Suppressor macrophage treated with lipopolysaccharide for 1 hour (primary cell): ENCODE data around the gene CPLANE2.
A peak's percentile ranks its signal among the peaks of the same experiment; 100 is the strongest.
"Not testable (repeated sequence)": the region's sequence is repeated elsewhere in the genome, so short reads cannot be mapped to it uniquely, and the experiment has no call there.

ENCODE experiments used
- DNase-seq, 3 donors: peaks; one replicate each; pipeline ENCODE4 v3.0.0-alpha.2; 2020 to 2022

CPLANE2 gene

DNA sequence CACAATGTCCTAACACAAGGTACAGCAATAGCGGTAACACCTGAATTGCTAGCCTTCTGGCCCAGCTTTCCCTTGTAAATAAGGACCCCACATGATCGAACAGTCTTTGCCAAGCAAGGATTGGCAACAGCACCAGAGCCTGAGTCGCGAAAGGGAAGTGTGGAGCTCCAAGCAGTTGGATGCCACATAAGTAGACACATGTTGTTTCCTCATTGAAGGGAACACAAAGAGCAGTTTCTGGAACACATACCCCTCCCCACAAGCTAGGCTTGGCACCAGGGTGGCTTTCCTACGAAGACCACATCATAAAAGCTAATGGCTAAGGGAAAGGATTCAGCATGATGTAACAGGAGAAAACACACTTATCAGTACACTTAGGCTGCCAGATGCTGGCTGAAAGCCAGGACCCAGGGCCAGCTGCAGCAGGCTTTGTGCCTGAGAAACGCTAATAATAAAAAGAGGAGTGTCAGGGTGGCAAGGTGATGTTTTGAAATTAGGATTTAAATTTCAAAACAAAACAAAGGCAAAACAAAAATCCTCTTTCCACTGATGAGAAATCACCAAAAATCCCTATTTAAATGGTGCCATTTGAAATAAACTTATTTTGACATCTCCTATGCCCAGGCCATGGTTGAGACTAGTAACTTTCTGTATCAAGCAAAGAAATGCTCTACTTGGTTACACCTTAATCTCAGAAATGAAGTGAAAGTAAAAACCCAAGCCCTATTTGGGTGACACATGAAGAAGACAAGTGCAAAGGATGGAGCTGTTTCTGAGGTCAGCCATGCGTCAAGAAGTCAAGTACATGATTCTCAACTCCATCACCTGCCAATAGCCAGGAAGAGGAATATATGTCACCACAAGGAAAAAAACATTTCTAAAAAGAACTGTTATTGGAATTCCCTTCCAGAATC lies 11.9 kb upstream of the CPLANE2 start:
- DNase-seq, result peak in 1 of 3 donors; percentile 20

- DNase-seq, result no peak
Observed at GRCh38 chr1:16248007-16248436, 11.0 kb upstream of the CPLANE2 start.

- no peak for DNase-seq
Observed at GRCh38 chr1:16247441-16247840, 10.5 kb upstream of the CPLANE2 start.

DNA sequence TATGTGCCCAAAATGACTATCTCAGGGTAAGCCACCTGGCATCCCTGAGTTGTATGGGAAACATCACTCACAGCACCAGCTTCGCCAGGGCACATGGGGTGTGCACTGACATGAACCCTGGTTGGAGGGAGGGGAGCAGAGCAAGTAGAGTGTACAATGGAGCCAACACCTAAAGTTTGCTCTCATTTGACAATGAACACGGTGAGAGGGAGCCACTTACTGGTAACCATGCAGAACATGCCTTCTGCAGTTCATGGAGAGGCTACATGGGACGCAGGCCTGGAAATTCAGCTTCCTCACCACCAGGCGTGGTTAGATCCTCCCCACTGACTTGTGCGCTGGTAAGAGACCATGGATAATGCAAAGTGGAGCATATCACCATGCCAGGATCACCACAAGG lies 10.0 kb upstream of the CPLANE2 start:
- DNase-seq, result no peak

- DNase-seq, result not testable (repeated sequence)
Observed at GRCh38 chr1:16246239-16246638, 9.3 kb upstream of the CPLANE2 start.

- DNase-seq, result no peak
Observed at GRCh38 chr1:16245476-16246196, 8.7 kb upstream of the CPLANE2 start.

DNA sequence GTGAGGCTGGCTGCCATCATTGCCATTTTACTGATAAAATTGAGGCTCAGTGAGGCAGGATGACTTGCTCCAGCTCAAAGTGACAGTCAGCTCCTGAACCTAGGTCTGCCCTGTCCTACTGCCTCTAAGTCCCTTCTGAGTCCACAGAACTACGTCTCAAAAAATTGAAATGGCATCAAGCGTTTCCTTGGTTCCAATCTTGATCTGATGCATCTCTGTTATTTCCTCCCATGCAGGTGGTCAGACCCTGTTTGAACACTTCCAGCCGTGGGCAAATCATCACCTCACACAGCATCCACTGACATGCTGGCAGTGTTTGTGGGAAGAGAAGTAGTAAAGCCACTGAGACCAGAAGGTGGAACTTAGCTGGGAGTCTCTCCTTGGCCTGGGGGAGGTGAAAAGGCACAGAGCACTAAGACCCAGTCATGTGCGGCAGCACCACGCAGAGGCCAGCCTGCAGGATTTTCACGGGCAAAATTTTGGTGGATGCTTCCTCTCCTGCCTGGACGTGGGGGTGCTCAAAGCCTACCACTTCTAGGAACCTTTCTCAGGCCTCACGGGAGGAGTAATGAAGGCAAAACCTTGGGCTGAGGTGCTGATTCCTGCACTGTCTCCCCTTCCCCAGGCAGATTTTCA lies 7.8 kb upstream of the CPLANE2 start:
- DNase-seq, result no peak

GRCh38 chr1:16243936-16244649 lies 7.1 kb upstream of the CPLANE2 start:
- DNase-seq, result peak; percentile 74 to 83 (median 83)

- no peak for DNase-seq
Observed at GRCh38 chr1:16243215-16243610, 6.2 kb upstream of the CPLANE2 start.

- no peak for DNase-seq
Observed at GRCh38 chr1:16242556-16243214, 5.7 kb upstream of the CPLANE2 start.

- no peak for DNase-seq
Observed at GRCh38 chr1:16241221-16241708, 4.3 kb upstream of the CPLANE2 start.

DNA sequence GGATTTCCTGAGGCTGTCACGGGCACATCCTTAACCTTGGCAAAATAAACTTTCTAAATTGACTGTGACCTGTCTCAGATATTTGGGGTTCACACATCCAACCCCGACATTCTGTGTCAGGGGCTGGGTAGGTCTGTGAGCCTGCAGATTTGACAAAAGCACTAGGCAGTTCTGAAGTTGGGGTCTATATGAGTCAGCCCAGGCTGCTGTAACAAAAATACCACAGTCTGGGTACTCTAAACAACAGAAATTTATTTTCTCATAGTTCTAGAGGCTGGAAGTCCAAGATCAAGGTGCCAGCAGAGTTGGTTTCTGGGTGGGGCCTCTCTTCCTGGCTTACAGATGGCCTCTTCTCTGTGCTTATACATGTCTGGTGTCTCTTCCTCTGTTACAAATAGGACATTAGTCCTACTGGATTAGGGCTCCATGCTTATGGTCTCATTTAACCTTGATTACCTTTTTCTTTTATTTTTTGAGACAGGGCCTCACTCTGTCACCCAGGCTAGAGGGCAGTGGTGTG lies 3.0 kb upstream of the CPLANE2 start:
- no peak for DNase-seq

GRCh38 chr1:16237343-16237830 lies 404 bp upstream of the CPLANE2 start:
- DNase-seq, result no peak

DNA sequence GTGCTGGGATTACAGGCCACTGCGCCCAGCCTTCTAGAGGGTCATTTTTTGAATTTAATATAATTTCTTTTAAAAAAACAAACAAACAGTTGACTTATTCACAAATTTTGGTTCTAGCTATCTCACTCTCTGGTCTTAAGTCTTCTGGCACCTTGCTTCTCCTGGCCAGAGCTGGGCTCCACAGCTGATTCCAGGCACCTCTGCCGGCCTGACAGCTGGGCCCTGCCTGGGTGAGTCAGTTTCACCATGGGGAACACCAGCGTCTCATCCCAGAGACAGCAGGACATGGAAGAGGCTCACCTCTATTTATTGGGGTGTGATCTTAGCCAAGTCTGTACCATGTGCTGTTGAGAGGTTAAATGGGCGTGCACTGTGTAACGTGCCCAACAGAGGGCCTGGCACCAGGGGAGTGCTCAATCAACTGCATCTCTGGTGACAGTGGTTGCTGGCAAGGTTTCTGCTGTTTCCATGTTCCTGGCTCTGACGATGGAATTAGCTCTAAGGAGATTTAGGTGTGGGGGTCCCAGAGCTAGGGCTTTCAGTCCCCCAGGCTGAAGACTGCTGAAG lies 956 bp downstream of the CPLANE2 start:
- peak in 2 of 3 donors; percentile 37 to 39 for DNase-seq

- no peak for DNase-seq
Observed at GRCh38 chr1:16235347-16235746, 1.6 kb downstream of the CPLANE2 start.

DNA sequence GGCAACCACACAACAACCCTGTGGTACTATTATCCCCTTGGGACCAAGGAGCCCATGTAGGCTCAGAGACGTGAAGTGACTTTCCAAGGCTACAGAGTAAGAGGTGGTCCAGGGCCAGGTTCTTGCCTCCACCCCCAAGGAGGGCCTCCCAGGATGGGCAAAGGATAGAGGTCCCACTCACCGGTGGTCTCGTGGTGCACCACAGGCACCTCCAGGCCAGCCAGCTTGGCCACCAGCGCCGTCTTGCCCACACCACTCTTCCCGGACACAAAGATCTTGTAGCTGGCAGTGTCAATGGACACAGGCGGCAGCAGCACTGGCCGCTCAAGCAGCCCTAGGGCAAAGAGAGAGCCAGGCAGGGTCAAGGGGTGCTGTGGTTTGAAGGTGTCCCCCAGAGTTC lies 3.6 kb downstream of the CPLANE2 start:
- no peak for DNase-seq

- DNase-seq, result no peak
Observed at GRCh38 chr1:16232316-16232710, 4.7 kb downstream of the CPLANE2 start.

DNA sequence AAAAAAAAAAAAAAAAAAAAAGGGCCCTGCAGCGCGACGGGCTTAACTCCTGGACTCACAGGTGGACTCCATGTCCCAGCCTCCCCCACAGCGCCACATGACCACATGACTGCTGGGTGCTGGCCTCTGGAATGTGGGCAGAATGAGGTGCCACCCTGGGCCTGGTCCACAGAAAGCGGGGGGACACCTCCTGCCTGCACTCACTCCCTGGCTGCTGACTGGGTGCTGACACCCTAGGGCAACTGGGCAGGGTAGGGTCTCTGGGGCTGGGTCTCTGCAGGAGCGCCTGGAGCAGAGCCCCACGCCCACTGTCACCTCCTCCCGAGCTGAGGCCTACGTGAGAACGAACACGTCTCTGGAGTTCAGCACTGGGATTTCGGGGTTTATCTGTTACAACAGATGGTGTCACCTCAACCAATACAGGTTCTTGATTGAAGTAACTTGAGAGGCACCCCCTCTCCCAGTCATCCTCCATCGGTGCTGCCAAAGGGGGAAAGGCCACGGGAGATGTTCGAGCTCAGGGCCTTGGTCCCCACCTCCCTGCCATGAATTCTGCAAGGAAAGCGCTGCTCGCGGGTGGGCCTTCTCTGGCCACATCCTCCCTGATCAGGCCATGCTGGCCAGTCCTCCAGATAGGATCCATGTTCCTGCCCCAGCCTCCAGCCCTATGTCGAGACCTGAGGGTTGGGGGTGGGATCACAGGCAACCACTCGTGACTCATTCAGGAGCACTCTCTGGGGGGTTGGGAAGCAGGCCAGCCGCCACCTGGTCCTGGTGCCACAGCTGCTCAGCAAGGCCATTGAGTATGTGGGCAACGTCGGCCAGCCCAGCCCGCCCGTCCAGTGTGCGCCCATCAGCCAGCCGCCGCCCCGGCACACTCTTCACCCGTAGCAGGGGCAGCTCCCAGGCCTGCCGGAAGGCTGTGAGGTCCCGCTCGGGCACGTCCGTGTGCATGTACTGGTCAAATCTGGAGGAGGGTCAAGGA lies 5.4 kb downstream of the CPLANE2 start:
- DNase-seq, result no peak

DNA sequence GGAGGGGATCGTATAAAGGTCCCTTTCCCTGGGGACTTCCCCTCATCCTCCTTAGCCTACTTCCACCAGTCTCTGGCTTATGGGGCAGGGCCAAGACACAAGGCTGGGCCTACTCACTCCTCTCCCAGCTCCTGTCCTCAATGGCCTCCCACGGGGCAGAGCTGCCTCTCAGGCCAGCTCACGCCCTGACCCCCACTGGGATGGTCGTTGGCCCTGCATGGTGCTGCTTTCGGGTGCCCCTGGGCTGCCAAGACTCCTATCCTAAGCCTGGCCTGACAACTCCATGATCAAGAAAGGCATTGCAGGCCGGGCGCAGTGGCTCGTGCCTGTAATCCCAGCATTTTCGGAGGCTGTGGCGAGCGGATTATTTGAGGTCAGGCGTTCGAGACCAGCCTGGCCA lies 6.2 kb downstream of the CPLANE2 start:
- no peak for DNase-seq
